Measurements from ENCODE around the gene STK35.

STK35 gene

DNA sequence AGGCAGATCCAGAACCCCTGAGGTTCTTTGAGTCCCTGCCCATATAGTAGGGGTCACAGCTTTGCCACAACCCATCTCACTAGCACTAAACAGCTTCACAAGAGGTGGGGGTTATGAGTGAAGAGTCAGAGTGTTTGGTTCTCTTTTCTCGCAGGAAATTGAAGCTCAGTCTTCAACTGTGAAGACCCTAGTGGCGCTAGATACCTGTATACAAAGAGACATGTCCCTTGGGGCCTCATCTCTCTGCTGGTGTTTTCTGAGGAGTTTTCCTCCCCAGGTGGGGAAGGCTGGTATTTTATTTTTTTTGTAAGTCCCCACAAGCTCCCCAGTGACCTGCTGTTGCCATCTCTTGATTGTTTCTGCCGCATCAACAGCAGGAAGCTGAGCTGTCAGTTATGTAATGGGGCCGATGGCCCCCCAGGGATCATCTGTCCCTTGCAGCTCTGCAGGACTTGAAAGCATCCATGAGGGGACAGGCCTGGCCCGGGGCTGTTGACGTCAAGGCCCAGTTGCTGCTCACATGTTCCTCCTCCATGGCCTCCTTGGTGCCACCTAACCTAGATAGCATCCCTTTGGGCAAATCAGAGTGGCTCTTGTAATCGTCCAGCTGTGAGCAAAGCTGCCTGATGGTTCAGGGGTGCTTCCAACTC is 23.1 kb downstream of the STK35 start:
- Histone ChIP-seq H3K36me3 (peaks cover 33% of the 10 kb centered on the region), H3K4me1 (ENCODE audit: control insufficient read depth in 1 of 2, insufficient read depth in 1 of 2, low read depth in 1 of 2, low read length in 1 of 2) (no peaks in the 10 kb centered on the region)
- TF ChIP-seq, protein P1, sequence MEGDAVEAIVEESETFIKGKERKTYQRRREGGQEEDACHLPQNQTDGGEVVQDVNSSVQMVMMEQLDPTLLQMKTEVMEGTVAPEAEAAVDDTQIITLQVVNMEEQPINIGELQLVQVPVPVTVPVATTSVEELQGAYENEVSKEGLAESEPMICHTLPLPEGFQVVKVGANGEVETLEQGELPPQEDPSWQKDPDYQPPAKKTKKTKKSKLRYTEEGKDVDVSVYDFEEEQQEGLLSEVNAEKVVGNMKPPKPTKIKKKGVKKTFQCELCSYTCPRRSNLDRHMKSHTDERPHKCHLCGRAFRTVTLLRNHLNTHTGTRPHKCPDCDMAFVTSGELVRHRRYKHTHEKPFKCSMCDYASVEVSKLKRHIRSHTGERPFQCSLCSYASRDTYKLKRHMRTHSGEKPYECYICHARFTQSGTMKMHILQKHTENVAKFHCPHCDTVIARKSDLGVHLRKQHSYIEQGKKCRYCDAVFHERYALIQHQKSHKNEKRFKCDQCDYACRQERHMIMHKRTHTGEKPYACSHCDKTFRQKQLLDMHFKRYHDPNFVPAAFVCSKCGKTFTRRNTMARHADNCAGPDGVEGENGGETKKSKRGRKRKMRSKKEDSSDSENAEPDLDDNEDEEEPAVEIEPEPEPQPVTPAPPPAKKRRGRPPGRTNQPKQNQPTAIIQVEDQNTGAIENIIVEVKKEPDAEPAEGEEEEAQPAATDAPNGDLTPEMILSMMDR (IDR thresholded peaks at IDR 0.05): no peak

DNA sequence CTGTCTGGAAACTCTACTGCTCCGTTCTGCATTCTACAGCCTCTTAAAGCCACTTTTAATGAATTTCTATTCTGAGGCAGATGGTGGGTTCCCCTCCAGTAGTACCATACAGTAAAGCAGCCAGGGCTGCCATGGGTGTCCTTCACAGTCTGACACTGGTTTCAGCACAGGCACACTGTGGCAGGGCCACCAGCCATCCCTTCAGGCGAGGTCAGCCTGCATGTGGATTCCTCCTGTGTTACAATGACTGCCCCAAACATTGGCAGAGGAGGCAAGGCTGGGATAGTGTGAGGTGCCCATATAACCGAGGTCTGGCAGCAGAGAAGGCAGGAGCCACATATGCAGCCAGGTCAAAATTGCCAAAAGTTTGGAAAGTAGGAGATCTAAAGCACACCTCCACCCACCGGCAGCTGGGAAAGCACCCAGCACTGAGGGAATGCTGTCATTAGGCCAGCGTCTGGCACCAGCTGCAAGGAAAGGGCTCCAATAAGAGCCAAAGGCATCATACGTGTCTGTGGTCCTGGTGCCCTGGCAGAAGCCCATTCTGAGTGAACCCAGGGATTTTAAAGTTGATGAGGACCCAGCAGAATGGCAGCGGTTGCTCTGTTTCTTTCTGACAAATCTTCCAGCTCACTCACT is 24.0 kb downstream of the STK35 start:
- Histone ChIP-seq H3K27ac (no peak overlapping the region), H3K4me3 (ENCODE audit: low read depth in 1 of 2, low read length in 1 of 2) (no peak overlapping the region), H3K27me3 (no peaks in the 10 kb centered on the region), H3K9me3 (no peaks in the 10 kb centered on the region), H3K36me3 (peaks cover 33% of the 10 kb centered on the region), H3K4me1 (ENCODE audit: control insufficient read depth in 1 of 2, insufficient read depth in 1 of 2, low read depth in 1 of 2, low read length in 1 of 2) (no peaks in the 10 kb centered on the region)
- TF ChIP-seq, protein P1 (IDR thresholded peaks at IDR 0.05): no peak

More for the DNA sequence above, 23.1 kb downstream of the STK35 start:
- Histone ChIP-seq H3K9me3 (no peaks in the 10 kb centered on the region), H3K27ac (no peak overlapping the region), H3K27me3 (no peaks in the 10 kb centered on the region), H3K4me3 (ENCODE audit: low read depth in 1 of 2, low read length in 1 of 2) (no peak overlapping the region)

DNA sequence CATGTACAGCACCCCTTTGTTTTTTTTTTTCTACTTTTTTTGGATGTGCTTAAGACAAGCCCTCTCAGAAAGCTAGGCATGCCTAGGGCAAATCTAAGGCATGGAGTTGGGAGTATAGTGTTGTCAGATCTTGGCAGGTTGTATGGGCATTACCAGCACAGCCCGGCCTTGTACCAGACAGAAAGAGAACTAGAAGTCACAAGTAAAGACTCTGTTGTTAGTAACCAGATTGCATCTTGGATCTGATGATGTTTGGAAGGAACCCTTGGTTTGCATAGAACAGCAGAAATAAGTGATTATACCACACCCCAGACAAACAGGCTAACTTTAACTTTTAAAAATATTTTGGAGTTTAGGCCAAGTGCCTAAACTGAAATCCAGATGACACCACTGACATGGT is 25.6 kb downstream of the STK35 start:
- no peaks in the 10 kb centered on the region for H3K9me3 ChIP-seq
- no peak overlapping the region for H3K27ac ChIP-seq
- TF ChIP-seq, protein P1 (IDR thresholded peaks at IDR 0.05): no peak
- no peaks in the 10 kb centered on the region for H3K27me3 ChIP-seq
- no peak overlapping the region for H3K4me3 ChIP-seq (ENCODE audit: low read depth in 1 of 2, low read length in 1 of 2)
- peaks cover 34% of the 10 kb centered on the region for H3K36me3 ChIP-seq
- H3K4me1 ChIP-seq (ENCODE audit: control insufficient read depth in 1 of 2, insufficient read depth in 1 of 2, low read depth in 1 of 2, low read length in 1 of 2): no peaks in the 10 kb centered on the region

DNA sequence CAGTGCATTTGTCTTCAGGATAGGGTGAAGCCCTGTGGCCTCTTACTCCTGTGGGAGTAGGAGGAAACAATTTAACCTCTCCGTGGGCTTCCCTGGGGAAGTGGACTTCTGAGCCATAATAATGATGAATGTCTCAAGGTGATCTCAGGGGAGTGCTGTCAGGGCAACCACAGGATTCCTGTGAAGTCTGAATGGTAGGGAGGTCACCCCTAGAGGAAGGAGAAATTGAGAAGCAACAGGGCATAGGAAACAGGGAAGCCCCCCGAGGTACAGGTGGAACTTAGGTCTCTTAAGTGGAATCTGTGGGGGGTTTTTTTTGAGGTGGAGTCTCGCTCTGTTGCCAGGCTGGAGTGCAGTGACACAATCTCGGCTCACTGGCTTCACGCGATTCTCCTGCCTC is 26.9 kb downstream of the STK35 start:
- Histone ChIP-seq H3K27ac (no peak overlapping the region), H3K9me3 (no peaks in the 10 kb centered on the region), H3K27me3 (no peaks in the 10 kb centered on the region), H3K4me1 (ENCODE audit: control insufficient read depth in 1 of 2, insufficient read depth in 1 of 2, low read depth in 1 of 2, low read length in 1 of 2) (no peaks in the 10 kb centered on the region), H3K36me3 (peaks cover 34% of the 10 kb centered on the region), H3K4me3 (ENCODE audit: low read depth in 1 of 2, low read length in 1 of 2) (no peak overlapping the region)
- TF ChIP-seq, protein P1 (IDR thresholded peaks at IDR 0.05): no peak

DNA sequence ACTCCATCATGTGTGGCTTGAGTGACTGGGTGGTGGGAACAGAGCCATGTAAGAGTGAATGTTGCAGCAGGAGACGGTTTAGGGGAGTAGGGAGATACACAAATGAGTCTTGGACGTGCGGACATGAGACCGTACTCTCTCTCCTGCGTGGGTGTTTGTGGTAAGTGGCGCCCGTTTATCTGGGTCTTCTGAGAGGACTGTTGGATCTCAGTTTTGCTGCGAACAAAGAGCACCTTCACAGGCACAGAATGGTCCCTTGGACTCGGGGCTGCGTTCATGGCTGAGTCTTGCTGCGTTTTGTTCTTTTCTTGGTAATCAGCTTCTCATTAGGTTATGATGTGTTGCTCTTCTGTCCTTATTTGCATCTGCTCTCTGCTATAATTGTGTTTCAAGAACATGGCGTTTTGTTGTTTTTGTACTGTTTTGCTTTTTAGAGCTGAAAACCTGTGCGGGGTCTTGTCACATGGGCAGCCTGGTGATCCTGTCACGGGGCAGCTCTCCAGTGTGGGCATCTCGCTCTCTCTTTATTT is 28.5 kb downstream of the STK35 start:
- Histone ChIP-seq H3K4me3 (ENCODE audit: low read depth in 1 of 2, low read length in 1 of 2) (no peak overlapping the region), H3K36me3 (peaks cover 28% of the 10 kb centered on the region), H3K4me1 (ENCODE audit: control insufficient read depth in 1 of 2, insufficient read depth in 1 of 2, low read depth in 1 of 2, low read length in 1 of 2) (no peaks in the 10 kb centered on the region), H3K27ac (no peak overlapping the region), H3K9me3 (no peaks in the 10 kb centered on the region), H3K27me3 (no peaks in the 10 kb centered on the region)
- TF ChIP-seq, protein P1 (IDR thresholded peaks at IDR 0.05): no peak
